Uterus (tissue), 4 donors: ENCODE data around the gene TSPAN9. TPM values are rescaled to one million over a fixed set of nuclear protein-coding genes. Genes with fewer than 3 reads are reported as not detected.

Source experiments
- DNase-seq, 2 donors: peaks; one replicate each; pipeline ENCODE4 v3.0.0-alpha.2; 2019 to 2020
- H3K27ac ChIP-seq, 2 donors: fragments of 200-600 bp; sonication (generic); 1 replicate in 1 of 2; 2 replicates in 1 of 2; pipeline ENCODE4 v1.5.1; 2016 to 2018
- H3K27me3 ChIP-seq, 2 donors: fragments of 200-600 bp; sonication (generic); one replicate each; pipeline ENCODE4 v1.5.1; 2018 to 2019; ENCODE audit warnings: control low read depth in 1 of 2
- H3K36me3 ChIP-seq, 2 donors: fragments of 200-600 bp; sonication (generic); one replicate each; pipeline ENCODE4 v1.5.1; 2019; ENCODE audit warnings: control low read depth in 1 of 2
- H3K4me1 ChIP-seq, 2 donors: fragments of 200-600 bp; sonication (generic); one replicate each; pipeline ENCODE4 v1.5.1; 2018 to 2019; ENCODE audit warnings: control low read depth in 1 of 2
- H3K4me3 ChIP-seq, 2 donors: fragments of 200-600 bp; sonication (generic); 1 replicate in 1 of 2; 2 replicates in 1 of 2; pipeline ENCODE4 v1.5.1; 2018 to 2019; ENCODE audit warnings: mild to moderate bottlenecking in 1 of 2
- H3K9me3 ChIP-seq, 2 donors: fragments of 200-600 bp; sonication (generic); one replicate each; pipeline ENCODE4 v1.5.1; 2019; ENCODE audit warnings: control low read depth in 1 of 2
- POLR2A ChIP-seq, 2 donors: fragments of 450-650 bp; IDR thresholded peaks; one replicate each; pipeline ENCODE4 v1.6.1; 2016; ENCODE audit warnings: antibody characterized with exemption in 2 of 2, mild to moderate bottlenecking in 1 of 2, moderate library complexity in 1 of 2
- intact Hi-C: fragments of 100-400 bp; cut with DNase I; formaldehyde crosslinking; loops from one replicate; pipeline ENCODE4 v1.15.1; 2023; ENCODE audit warnings: low total_unique reads
- total RNA-seq, 4 donors: library from RNA; depleted of rRNA in 3 of 4; stranded (reverse); fragments of >200 nt in 3 of 4; gene quantifications; one replicate each; pipeline versions ENCODE4 v1.1.0 to v1.2.4, GENCODE V29; 2014 to 2023
- TF ChIP-seq, protein P1 (sequence below), 4 experiments: fragments of 200-600 bp in 2 of 4; fragments of 450-650 bp in 2 of 4; sonication (generic) in 2 of 4; IDR thresholded peaks; one replicate each; pipeline ENCODE4 v1.5.1; 2016 to 2019; ENCODE audit warnings: antibody characterized with exemption in 4 of 4, mild to moderate bottlenecking in 2 of 4, moderate library complexity in 1 of 4
- donor health status: DM: yes; HTN: yes; CAD: no.

The TSPAN9 gene
- total RNA-seq, 4 donors from 2014 or later, result 47.9 to 106 (median 65.1) TPM

- TF ChIP-seq, protein P1, sequence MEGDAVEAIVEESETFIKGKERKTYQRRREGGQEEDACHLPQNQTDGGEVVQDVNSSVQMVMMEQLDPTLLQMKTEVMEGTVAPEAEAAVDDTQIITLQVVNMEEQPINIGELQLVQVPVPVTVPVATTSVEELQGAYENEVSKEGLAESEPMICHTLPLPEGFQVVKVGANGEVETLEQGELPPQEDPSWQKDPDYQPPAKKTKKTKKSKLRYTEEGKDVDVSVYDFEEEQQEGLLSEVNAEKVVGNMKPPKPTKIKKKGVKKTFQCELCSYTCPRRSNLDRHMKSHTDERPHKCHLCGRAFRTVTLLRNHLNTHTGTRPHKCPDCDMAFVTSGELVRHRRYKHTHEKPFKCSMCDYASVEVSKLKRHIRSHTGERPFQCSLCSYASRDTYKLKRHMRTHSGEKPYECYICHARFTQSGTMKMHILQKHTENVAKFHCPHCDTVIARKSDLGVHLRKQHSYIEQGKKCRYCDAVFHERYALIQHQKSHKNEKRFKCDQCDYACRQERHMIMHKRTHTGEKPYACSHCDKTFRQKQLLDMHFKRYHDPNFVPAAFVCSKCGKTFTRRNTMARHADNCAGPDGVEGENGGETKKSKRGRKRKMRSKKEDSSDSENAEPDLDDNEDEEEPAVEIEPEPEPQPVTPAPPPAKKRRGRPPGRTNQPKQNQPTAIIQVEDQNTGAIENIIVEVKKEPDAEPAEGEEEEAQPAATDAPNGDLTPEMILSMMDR (IDR thresholded peaks at IDR 0.05), result peak; percentile 69 to 92 (median 82)
- TF ChIP-seq POLR2A (IDR thresholded peaks at IDR 0.05), result no peak
- no peaks in the 10 kb centered on the region for H3K9me3 ChIP-seq
- peaks cover 0 to 11% of the 10 kb centered on the region in 2 donors for H3K4me1 ChIP-seq
- H3K4me3 ChIP-seq, result no peak overlapping the region
- DNase-seq, result peak; percentile 50 to 65
- H3K27me3 ChIP-seq, result no peaks in the 10 kb centered on the region
- no peak overlapping the region for H3K27ac ChIP-seq
- H3K36me3 ChIP-seq, result no peaks in the 10 kb centered on the region
- intact Hi-C loops, result loop anchor here (5.0 to 10.0 kb wide), 3 partner anchors 61 to 142 kb away; partner anchors contain the start of gene TSPAN9
Observed at GRCh38 chr12:3135522-3136461, 58.6 kb downstream of the TSPAN9 start.

GRCh38 chr12:3136641-3137267 is 59.6 kb downstream of the TSPAN9 start:
- no peak for TF ChIP-seq POLR2A (IDR thresholded peaks at IDR 0.05)
- TF ChIP-seq, protein P1 (IDR thresholded peaks at IDR 0.05), result no peak
- Histone ChIP-seq H3K27ac (peak overlapping the region in 1 of 2 donors; percentile 17), H3K36me3 (no peaks in the 10 kb centered on the region), H3K9me3 (no peaks in the 10 kb centered on the region), H3K4me3 (no peak overlapping the region), H3K27me3 (no peaks in the 10 kb centered on the region), H3K4me1 (peaks cover 0 to 11% of the 10 kb centered on the region in 2 donors)
- DNase-seq, result no peak
- intact Hi-C loops, result loop anchor here (5.0 to 10.0 kb wide), 3 partner anchors 62 to 141 kb away; partner anchors contain the start of gene TSPAN9

GRCh38 chr12:3137268-3137781 is 60.1 kb downstream of the TSPAN9 start:
- DNase-seq, result peak; percentile 49 to 56
- intact Hi-C loops, result loop anchor here (5.0 to 10.0 kb wide), 3 partner anchors 63 to 140 kb away; partner anchors contain the start of gene TSPAN9
- TF ChIP-seq, protein P1 (IDR thresholded peaks at IDR 0.05), result no peak
- no peak for TF ChIP-seq POLR2A (IDR thresholded peaks at IDR 0.05)
- Histone ChIP-seq H3K4me3 (no peak overlapping the region), H3K4me1 (peaks cover 0 to 10% of the 10 kb centered on the region in 2 donors), H3K36me3 (no peaks in the 10 kb centered on the region), H3K27ac (peak overlapping the region; percentile 17 to 32), H3K27me3 (no peaks in the 10 kb centered on the region), H3K9me3 (no peaks in the 10 kb centered on the region)

- intact Hi-C loops, result loop anchor here (5.0 to 10.0 kb wide), 3 partner anchors 63 to 139 kb away; partner anchors contain the start of gene TSPAN9
- no peak for TF ChIP-seq POLR2A (IDR thresholded peaks at IDR 0.05)
- TF ChIP-seq, protein P1 (IDR thresholded peaks at IDR 0.05), result no peak
Observed at GRCh38 chr12:3137814-3138445, 60.8 kb downstream of the TSPAN9 start.

More at GRCh38 chr12:3137814-3138445, 60.8 kb downstream of the TSPAN9 start:
- H3K27ac ChIP-seq, result peak overlapping the region; percentile 17 to 32
- no peaks in the 10 kb centered on the region for H3K9me3 ChIP-seq
- H3K4me1 ChIP-seq, result peaks cover 0 to 4% of the 10 kb centered on the region in 2 donors
- DNase-seq, result no peak
- no peaks in the 10 kb centered on the region for H3K36me3 ChIP-seq
- H3K4me3 ChIP-seq, result no peak overlapping the region
- H3K27me3 ChIP-seq, result no peaks in the 10 kb centered on the region
